SHP77 (cell line): ENCODE measurements around the gene TTLL5.

Source experiments
- DNase-seq, 2 experiments: peaks; one replicate each; lab custom pipeline; 2025; lab: John Stamatoyannopoulos, UW

TTLL5 gene, protein sequence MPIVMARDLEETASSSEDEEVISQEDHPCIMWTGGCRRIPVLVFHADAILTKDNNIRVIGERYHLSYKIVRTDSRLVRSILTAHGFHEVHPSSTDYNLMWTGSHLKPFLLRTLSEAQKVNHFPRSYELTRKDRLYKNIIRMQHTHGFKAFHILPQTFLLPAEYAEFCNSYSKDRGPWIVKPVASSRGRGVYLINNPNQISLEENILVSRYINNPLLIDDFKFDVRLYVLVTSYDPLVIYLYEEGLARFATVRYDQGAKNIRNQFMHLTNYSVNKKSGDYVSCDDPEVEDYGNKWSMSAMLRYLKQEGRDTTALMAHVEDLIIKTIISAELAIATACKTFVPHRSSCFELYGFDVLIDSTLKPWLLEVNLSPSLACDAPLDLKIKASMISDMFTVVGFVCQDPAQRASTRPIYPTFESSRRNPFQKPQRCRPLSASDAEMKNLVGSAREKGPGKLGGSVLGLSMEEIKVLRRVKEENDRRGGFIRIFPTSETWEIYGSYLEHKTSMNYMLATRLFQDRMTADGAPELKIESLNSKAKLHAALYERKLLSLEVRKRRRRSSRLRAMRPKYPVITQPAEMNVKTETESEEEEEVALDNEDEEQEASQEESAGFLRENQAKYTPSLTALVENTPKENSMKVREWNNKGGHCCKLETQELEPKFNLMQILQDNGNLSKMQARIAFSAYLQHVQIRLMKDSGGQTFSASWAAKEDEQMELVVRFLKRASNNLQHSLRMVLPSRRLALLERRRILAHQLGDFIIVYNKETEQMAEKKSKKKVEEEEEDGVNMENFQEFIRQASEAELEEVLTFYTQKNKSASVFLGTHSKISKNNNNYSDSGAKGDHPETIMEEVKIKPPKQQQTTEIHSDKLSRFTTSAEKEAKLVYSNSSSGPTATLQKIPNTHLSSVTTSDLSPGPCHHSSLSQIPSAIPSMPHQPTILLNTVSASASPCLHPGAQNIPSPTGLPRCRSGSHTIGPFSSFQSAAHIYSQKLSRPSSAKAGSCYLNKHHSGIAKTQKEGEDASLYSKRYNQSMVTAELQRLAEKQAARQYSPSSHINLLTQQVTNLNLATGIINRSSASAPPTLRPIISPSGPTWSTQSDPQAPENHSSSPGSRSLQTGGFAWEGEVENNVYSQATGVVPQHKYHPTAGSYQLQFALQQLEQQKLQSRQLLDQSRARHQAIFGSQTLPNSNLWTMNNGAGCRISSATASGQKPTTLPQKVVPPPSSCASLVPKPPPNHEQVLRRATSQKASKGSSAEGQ (N-terminal part only)

DNA sequence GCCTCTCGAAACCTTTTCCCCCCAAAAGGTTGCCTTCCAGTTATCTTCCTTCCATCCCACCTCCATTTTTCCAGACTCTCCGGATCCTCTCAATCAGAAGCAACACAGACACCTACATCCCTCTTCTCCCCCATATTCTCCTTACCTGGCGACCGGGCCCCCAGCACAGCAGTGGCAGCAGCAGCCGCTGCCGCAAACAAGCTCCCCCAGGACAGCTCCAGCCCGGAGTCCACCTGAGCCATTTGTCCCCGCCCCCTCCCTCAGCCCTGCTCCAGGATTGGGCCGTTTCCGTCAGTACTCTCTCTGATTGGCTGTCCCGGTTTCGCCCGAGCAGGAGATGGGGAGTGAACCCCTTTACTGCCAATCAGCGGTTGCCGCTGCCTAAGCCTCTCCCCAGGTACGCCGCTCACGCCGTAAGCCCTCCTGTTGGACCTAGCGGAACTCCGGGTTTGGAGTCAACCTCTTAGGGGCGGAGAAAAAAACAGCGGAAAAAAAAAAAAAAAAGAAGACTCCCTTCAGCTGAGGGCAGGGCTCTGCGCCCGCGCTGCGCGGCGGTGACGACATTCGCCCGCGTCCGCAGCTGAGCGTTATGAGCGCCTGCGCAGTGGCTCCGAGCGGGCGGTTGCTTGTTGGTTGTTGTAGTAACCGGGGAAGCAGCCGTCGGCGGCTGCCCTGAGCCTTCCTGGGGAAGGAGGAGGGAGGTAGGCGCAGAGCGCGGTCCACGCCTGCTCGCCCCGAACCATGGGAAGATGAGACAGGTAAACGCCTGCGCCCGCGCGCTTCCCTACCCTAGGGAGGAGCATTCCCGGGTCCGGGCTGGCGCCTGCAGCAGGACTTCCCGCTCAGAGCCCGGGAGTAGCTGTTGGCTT lies at the start of gene TTLL5, which contains the start of gene ERG28:
Gene TTLL5 (plus strand): TSS at position 617 of the 869 bp plus-strand sequence. CDS start 1,904 bp downstream, outside the sequence.
Gene ERG28 (minus strand): TSS at position 247 of the 869 bp plus-strand sequence. CDS start 3,374 bp downstream, outside the sequence.
- DNase-seq: peak; percentile 96 to 99

DNA sequence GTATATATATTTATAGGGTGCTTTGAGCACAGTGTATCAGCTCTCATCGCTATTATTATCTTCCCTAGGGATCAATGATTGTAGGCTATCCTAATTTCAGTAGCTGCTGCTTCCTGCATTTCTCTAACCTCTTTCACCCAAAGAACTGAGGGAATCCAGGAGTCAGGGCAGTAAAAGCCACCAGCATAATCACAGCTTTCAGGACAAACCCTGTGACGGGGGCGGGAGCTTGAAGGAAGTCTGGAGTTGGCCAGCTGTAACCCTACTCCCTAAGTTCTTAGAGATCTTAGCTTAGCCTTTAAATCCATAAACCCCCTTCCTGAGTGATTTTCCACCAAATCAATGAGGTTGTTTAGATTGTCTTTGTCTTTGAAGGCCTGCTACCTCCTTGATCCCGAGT lies 48.9 kb upstream of the TTLL5 start:
- no peak for DNase-seq

DNA sequence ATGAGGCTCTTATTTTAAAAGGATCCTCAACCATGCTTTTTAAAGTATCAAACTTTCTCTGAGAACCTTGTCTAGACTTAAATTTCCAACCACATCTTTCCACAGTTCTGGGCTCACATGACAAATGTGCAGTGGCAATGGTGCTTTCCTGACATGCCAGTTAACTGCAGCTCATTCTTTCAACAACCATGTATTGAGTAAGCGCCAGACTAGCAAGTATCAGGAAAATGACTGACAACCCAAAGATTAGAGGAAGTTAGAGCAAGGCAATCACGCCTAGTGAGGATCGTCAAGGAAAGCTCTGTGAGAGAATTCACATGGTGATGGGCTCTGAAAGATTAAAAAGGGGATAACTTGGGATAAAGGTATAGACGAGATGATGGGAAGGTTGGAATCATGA lies 46.9 kb upstream of the TTLL5 start:
- DNase-seq: no peak

DNA sequence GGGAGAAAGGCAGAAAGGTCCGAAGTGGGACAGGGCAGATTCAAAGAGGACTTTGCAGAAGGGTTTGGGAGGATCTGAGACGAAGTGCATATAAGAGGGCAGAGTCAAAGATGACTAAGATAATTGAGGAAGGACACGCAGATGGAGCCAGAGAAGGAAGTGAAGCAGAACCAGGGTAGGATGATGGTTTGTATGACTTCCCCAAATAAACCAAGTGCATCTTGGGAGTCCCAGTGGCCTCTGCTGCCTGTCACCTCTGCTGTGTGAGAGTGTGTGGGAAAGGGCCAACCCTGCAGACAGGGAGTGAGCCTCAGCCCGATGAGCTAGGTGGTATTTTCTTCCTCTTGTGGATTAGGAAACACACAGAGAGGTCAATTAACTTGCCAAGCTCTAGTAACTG lies 45.8 kb upstream of the TTLL5 start:
- no peak for DNase-seq

DNA sequence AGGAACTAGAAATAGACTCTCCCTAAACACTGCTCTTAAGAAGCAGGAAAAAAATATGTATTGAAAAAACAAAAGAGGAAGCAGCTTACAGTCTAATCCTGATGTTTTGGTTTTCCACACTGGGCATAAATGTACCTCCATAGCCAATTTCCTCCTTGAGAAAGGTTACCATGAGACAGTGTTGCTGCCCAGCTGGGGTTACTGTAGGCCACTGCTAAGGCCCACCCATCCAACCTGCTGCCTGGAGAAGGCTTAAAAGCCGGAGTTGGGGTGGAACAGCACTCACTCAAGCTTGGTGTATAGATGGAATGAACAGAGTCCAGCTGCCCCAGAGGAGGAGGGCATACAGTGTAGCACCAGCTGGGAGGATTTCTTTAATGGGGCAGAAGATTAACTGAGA lies 41.5 kb upstream of the TTLL5 start:
- no peak for DNase-seq

DNA sequence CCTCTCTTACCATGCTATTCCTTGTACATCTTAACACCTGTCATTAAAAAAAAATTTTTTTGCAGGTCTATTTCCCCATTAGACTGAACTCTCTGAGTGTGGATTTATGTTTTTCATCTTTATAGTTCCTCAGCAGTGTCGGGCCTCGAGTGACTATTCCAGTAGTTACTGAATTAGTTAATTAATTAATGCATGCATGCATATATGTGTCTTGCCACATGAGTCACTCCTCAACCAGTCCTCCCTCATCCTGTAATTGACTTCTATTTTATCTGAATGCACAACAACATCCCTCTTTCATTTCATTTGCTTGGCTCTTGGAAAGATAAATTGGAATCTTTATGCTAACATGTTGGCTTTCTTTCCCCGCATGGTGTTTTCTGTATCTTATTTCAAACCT lies 36.0 kb upstream of the TTLL5 start:
- no peak for DNase-seq

DNA sequence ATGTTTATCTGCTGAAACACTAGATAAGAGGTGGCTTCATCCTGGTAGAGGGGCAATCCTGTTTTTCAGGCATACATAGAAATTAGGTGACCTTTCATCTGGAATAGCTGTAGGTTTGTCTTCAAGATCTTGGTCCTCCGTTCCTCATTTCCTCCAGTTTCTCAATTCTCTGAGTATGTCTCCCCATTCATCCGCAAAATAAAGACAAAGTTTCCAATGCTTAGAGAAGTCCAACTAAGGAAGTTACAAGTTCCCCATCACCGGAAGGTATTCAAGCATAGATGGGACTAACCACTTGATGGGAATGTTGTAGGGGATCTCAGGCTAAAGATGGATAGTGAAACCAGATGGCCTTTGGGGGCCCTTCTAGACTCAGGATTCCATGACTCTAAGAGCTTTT lies 34.6 kb upstream of the TTLL5 start:
- no peak for DNase-seq

DNA sequence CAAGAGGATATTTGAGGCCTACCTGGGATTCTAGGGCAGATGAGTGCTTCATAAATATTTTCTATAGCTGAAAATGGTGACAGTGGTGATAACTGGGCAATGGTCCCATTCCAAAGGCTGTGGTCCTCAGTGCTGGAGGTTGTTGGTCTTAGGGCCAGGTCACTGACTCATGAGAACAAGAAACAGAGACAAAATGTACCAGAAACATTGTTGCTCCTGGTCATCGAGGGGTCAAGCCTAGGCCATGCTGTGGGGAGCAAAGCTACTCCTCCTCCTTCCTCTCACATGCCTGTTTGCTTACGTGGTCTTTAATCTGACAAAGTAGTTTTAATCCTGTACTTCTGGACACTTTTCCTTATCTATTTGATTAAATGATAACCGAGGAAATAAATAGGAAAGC lies 34.2 kb upstream of the TTLL5 start:
- no peak for DNase-seq

DNA sequence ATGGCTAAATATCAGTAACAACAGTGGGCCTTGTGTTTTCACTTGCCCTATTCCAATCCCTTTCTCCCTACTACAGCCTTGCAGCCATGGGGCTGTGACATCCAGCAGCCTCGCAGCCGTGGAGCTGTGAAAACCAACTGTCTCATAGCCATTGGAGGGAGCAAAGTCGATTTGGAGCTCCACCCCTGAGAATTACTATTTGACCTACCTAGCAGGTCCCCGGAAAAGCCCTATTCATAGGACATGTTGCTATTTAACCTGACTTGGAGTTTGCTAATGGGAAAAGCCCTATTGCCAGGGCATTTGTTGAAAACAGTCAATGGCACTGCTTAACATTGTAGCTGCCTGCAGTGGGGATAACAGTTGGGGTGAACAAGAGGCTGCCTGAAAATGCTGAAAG lies 33.6 kb upstream of the TTLL5 start:
- no peak for DNase-seq

DNA sequence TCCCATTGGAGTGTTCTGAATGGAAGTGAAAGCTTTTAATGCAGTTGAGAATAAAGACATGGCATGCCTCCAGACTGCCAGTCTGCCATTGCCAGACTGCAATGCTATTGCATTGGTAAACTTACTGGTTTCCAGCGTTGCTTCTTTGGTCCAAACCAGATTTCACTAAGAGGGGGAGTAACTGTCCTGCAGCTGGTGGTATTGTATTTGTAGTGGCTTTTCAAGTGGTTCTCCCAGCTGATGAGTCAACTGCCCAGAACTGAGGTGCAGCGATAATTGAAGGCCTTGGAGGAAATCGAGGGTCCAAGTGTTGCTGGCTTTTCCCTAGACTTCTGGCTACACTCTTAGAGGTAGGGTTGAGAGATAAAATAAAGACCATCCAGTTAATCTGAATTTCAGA lies 32.2 kb upstream of the TTLL5 start:
- DNase-seq: no peak

DNA sequence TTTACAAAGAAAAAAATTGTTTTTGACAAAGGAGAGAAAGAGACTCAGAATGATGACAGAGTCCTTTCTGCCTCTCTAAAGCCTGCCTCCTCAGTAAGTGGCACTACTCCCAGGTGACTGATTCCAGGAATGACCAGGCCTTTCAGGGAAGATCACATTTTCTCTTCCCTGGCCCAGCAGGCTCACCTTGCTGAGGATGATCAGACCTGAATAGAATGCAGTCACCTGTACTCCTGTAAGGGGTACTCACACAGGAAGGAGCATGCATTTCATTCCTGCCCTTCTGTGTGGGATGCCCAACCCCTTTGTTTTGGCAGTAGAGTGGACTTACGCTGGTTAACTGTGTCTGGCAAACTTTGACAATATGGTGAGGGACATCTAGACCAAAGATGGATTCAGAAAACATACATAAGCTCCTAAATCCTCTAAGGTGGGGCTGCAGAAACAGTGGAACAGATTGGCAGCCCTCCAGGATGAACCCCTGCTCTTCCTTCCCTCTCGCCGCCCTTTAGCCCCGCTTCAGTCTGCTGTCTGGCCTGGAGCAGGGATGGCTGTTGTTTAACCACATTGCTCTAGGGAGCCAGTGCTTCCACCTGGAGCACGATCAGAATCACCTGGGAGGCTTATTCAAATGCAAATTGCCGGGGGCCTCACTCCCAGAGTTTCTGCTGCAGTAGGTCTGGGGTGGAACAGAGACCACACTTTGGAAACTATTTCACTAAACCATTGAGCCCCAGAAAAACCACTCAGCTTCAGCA lies 30.2 kb upstream of the TTLL5 start:
- no peak for DNase-seq

DNA sequence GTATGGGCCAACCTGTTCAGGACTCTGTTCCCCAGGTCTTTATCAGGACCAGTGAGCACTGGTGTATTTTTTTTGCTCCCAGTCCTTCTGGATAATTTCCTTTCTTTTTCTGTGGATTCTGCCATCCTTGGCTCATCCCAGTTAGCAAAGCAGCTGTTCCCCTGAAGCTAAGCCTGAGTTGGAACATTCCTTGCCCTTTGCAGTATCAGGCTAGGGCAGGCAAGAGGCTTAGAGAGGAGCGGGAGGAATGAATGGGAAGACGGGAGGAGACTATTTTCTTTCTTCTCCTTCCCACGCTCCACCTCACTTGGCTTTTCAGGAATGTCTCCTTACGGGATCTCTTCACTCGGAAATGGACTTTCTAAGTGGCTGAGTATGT lies 29.6 kb upstream of the TTLL5 start:
- no peak for DNase-seq

DNA sequence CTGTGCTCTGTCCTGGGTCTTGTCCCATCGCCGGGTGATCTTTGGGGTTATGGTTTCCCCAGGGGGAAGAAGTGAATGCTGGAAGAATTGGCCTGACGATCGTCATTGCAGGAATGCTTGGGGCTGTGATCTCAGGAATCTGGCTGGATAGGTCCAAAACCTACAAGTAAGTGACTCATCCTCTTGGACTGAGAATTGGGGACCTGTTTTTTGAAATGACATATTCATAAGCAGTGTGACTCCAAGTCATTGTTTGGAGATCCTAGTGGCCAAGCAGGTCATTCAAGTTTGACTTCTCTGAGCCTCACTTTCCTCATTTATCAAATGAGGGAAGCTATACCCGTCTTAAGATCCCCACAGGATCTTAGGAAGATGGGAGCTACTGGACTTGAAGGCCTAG lies 26.2 kb upstream of the TTLL5 start:
- no peak for DNase-seq

DNA sequence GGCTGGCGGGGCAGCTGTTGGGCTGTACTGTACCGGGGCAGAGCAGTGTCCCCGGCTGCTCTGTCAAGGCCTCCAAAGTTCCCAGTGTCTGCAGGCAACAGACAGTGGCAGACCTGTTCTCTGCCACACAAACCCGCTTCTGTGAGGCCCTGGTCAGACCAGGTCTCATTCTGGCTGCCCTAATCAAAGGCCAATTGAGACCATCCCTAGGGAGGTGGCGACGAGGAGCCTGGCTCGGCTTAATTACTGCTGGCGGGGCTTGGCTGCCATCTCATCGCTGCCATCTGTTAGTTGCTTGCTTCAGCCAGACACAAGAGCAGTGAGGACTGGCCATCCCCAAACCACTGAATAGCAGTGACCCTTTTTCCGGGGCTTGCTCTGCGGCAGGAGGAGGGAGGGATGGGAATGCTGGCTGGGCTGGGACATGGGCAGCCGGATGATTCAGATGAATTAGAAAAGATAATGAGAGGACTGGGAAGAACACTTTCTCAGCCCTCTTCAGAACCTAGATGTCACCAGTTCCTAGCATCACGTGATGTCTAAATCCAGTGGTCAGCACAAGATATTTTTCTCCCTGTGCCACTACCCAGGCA lies 24.9 kb upstream of the TTLL5 start:
- DNase-seq: no peak

DNA sequence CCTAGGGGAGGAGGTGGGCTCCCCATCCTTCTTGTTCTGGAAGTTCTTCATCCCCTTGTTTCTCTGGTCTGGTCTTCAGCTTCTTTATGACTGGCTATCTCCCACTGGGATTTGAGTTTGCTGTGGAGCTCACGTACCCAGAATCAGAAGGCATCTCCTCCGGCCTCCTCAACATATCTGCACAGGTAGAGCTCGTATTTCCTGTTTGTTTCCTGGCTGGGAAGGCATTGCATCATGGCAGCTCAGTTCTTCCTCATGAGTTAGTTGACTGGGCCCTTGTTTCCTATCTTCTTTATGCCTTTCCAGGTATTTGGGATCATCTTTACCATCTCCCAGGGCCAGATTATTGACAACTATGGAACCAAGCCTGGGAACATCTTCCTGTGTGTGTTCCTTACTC lies 20.2 kb upstream of the TTLL5 start:
- no peak for DNase-seq

DNA sequence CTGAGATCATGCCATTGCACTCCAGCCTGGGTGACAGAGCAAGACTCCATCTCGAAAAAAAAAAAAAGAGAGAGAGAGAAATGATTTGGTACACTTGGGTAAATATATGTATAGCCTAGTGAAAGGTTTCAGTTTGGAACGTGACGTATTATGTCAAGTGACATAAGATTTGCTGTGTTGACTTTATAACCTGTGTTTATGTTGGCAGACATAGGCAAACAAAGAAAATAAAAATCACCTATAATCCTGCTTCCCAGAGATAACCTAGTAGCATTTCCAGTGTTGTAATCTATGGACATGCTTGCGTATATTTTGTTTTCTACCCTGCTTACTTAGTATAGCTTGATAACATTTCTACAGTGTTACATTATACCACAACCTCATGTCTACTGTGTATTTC lies 17.1 kb upstream of the TTLL5 start:
- no peak for DNase-seq

DNA sequence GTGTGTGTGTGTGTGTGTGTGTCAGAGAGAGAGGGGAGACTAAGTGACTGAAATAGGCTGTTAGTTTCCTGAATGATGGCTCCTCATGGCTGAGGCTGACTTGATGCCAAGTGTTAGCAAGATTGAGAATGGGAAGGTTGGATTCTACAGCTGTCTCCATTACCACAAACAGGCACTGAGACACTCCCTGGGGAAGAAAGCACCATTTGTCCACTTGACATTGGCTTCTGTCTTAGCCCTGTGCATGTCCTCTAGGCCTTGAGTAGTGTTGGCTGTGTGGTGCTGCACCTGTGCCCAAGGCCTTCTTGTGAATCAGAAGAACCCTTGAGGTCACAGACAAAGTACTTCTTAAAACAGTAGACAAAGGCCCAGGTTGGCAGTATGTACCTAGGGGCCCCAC lies 16.0 kb upstream of the TTLL5 start:
- no peak for DNase-seq

DNA sequence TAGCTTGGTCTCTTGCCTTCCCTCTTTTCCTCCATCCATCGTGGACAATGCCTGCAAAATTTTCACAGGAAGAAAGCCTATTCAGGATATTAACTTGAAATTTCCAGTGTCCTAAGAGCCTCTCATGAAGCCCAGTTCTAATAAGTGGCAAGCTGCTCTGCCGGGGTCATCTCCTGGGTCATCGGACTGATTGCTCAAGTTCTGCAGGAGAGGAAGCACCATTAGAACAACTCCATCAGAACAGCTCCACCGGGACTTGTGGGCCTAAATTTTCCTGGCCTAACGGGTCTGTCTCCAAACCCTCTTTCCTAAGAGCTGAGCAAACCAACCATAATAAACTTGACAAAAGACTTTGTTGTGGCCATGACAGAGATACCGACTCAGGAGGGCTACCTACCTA lies 14.3 kb upstream of the TTLL5 start:
- DNase-seq: no peak

DNA sequence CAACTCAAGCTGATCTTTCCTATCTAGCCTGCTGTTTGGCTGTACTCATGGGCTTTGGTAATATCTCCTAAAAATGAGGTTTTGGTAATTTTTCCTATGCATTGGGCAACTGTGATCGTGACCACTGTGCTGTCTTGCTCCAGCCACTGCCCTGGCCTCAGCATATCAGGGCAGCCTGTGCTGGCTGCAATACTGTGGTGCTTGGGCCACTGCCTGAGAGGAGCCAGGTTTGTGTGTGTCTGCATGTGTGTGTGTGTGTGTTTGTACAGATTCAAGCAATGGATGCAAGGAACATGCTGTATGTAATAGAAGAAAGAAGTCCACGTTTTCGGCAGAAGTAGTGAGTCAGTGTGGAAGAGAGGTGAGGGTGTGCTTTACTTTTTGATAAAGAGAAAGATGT lies 13.4 kb upstream of the TTLL5 start:
- DNase-seq: no peak
